HTERT RPE-1 (cell line): ENCODE data around the gene RASSF8.
"Not testable (repeated sequence)": the region's sequence is repeated elsewhere in the genome, so short reads cannot be mapped to it uniquely, and the experiment has no call there.

Source experiments
- in situ Hi-C: fragments of 300-500 bp; cut with MboI; formaldehyde crosslinking; loops from 4 replicates; pipeline ENCODE4 v1.14.3; 2020; ENCODE audit warnings: low sequenced_read_pairs

Gene RASSF8

GRCh38 chr12:26054383-26054782, 95.9 kb downstream of the RASSF8 start:
- in situ Hi-C loops, result no loop called here

GRCh38 chr12:26055087-26055486, 96.6 kb downstream of the RASSF8 start:
- in situ Hi-C loops, result no loop called here

DNA sequence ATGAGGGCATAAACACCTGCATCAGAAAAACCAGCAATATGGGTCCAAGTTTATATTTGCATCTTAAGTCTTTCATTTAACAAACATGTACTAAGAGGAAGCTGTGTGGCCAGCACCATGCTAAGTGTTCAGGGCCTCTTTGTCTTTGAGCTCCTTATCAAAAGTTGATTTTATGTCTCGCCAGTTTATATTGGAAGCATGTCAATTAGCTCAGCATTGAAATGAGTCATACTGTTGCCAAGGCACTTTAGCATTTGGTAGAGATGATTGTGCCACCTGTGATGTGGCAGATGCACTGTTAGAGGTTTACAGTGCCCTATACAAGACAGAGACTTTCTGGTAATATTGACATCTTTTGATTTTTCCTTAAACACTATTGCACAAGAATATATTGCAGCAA, 97.9 kb downstream of the RASSF8 start:
- in situ Hi-C loops, result no loop called here

- in situ Hi-C loops, result not testable (repeated sequence)
Observed at GRCh38 chr12:26057271-26057670, 98.8 kb downstream of the RASSF8 start.

- in situ Hi-C loops, result no loop called here
Observed at GRCh38 chr12:26058308-26058707, 99.8 kb downstream of the RASSF8 start.

- in situ Hi-C loops, result no loop called here
Observed at GRCh38 chr12:26058818-26059217, 100.3 kb downstream of the RASSF8 start.

GRCh38 chr12:26062006-26062405, 103.5 kb downstream of the RASSF8 start:
- in situ Hi-C loops, result no loop called here

- in situ Hi-C loops, result no loop called here
Observed at GRCh38 chr12:26062566-26062965, 104.1 kb downstream of the RASSF8 start.

DNA sequence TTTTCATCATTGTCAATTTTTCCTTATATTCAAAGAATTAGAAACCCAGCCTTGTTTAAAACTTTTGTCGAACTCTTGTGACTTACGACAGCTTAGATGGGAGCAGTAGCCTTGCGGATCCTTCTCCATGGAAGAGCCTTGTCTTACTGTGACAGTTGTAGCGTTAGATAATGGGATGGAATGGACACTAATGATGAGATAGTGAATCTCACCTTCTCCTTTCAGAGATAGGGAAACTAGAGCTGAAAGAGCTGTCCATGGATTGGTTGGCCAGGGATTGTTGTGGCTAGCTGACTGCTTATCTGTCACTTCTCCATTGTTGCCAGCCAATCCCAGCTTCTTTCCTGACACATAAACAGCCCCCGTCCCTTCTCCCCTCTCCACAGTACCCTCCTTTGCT, 107.0 kb downstream of the RASSF8 start:
- in situ Hi-C loops, result no loop called here

DNA sequence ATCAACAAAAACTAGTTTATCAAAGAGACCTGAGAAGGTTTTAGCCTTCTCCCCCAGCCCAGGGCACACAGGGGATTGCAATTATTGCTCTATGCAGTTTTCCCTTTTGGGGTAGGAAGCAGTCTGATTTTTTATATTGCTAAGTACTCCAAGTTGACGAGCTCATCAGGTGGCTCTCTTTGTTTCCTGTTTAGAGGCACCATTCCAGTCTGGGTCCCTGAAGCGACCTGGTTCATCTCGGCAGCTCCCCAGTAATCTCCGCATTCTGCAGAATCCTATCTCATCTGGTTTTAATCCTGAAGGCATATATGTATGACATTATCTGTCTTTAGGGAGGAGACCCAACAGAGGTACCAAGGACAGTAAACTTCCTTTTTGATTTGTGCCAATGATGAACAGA, 110.0 kb downstream of the RASSF8 start:
- in situ Hi-C loops, result no loop called here

GRCh38 chr12:26069796-26070195, 111.3 kb downstream of the RASSF8 start:
- in situ Hi-C loops, result no loop called here

GRCh38 chr12:26077915-26078702, 119.6 kb downstream of the RASSF8 start:
- in situ Hi-C loops, result no loop called here

GRCh38 chr12:26080911-26081310, 122.4 kb downstream of the RASSF8 start:
- in situ Hi-C loops, result no loop called here

GRCh38 chr12:26086936-26087335, 128.5 kb downstream of the RASSF8 start:
- in situ Hi-C loops, result no loop called here

- in situ Hi-C loops, result no loop called here
Observed at GRCh38 chr12:26088998-26089397, 130.5 kb downstream of the RASSF8 start.

DNA sequence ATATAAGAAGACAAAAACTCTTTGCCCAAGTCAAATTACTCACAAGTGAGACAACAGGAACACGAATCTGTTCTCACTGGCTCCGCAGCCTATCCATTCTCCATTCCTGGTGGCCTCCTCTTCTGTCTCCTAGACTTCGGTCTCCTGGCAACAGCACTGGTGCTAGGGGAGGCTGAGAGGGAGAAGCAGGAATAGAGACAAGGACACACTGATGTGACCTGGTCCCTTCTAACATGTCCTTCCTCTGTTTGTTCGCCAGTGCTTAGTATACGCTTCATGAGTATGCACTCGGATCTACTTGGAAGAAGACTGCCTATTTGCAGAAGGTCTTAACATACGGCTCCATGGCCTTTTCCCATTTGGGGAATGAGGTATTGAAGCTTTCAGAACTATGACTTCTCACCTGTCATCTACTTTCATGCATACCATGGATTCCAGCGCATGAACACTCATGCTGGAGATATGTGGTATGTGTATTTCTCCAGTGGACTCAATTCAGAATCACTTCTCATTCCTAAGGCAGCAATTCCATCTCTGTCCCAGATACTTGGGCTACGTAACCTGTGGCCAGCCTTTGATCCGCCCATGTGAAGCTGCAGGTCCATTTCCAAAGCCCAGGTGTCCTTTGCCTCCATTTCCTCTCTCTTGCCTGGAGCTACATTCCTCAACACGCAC, 132.5 kb downstream of the RASSF8 start:
- in situ Hi-C loops, result no loop called here

GRCh38 chr12:26091822-26092221, 133.3 kb downstream of the RASSF8 start:
- in situ Hi-C loops, result no loop called here

DNA sequence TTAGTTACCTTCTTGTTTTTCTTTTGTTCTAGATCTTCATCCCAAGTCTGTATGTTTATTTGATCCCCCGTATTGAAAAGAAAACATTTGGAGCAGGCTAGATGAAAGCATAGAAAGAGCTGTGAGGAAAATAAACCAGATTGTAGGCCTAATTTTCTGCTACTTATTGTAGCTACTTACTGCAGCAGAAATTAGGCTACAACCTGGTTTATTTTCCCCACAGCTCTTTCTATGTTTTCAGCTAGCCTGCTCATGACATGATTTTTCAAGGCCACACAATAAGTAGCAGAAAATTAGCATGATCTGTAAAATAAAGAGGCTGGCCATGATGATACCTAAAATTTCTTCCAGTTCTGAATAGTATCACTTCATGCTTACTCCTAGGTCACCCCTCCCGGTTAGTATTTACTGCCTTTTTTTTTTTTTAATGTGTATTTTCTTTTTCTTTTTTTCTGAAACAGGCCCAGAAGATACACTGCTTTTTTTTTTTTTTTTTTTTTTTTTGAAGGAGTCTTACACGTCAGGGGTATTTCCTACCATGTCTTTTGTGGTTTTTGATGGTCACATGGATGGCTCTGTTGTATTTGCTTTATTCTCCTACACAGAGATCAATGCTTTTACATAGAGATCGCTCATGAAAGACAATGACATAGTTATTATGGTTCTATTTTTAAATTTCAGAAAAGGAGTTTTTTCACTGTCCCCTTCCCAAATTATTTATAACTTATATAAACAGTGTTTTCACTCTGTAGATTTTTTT, 134.0 kb downstream of the RASSF8 start:
- in situ Hi-C loops, result no loop called here

GRCh38 chr12:26095186-26095585, 136.7 kb downstream of the RASSF8 start:
- in situ Hi-C loops, result no loop called here

DNA sequence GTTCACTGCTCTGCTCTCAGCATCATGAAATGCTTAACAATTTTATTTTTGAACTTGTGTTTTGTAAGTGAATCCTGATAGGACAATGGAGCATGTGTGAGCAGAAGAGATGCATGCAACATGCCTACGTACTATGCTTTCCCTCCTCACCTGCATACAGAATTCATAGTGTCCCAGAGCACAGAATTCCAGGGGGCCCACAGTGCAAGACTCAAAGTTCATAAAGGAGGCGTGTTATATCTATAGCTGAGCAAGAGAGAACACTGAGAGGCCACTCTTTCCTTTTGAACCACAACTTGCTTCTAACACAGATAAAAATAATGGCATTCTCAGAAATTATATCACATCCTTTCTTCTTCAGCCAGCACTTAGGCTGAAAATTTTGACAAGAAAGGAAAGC, 137.6 kb downstream of the RASSF8 start:
- in situ Hi-C loops, result no loop called here

- in situ Hi-C loops, result no loop called here
Observed at GRCh38 chr12:26097046-26097878, 138.8 kb downstream of the RASSF8 start.
